ENCODE measurements around the gene KRT74. TPM values are rescaled to one million over a fixed set of nuclear protein-coding genes. Genes with fewer than 3 reads are reported as not detected.

KRT74 gene
- total RNA-seq, 1 donor from 2014 or later = not detected

- Mint-ChIP-seq H3K27me3 (peaks cover 4% of the 10 kb centered on the region), H3K4me1 (no peaks in the 10 kb centered on the region), H3K9me3 (no peaks in the 10 kb centered on the region), H3K36me3 (ENCODE audit: low read depth) (no peaks in the 10 kb centered on the region), H3K4me3 (no peak overlapping the region), H3K27ac (no peak overlapping the region)
- ChIA-PET POLR2A (no interaction called here), CTCF (interaction anchor here (0.7 to 1.4 kb wide), 3 partner anchors 295 to 395 kb away, joined by 3 to 5 read pairs (median 4); no protein-coding TSS in a partner anchor)
- intact Hi-C loops (cut with micrococcal nuclease) = no loop called here
- ATAC-seq (ENCODE audit: low read depth) (no peak), DNase-seq (no peak)
- TF ChIP-seq CTCF (IDR thresholded peaks at IDR 0.05) = no peak
Measured at GRCh38 chr12:52585066-52585465, 11.4 kb upstream of the KRT74 start.

GRCh38 chr12:52584156-52584682 lies 10.6 kb upstream of the KRT74 start:
- H3K36me3 Mint-ChIP-seq (ENCODE audit: low read depth) = no peaks in the 10 kb centered on the region
- H3K4me3 Mint-ChIP-seq = no peak overlapping the region
- ChIA-PET POLR2A (no interaction called here), CTCF (interaction anchor here (1.0 to 1.4 kb wide), 3 partner anchors 296 to 396 kb away, joined by 4 to 7 read pairs (median 5); no protein-coding TSS in a partner anchor)
- intact Hi-C loops (cut with micrococcal nuclease) = no loop called here
- no peak overlapping the region for H3K27ac Mint-ChIP-seq
- H3K9me3 Mint-ChIP-seq = no peaks in the 10 kb centered on the region
- ATAC-seq (ENCODE audit: low read depth) (no peak), DNase-seq (no peak)
- no peak for TF ChIP-seq CTCF (IDR thresholded peaks at IDR 0.05)
- no peaks in the 10 kb centered on the region for H3K4me1 Mint-ChIP-seq
- H3K27me3 Mint-ChIP-seq = peaks cover 4% of the 10 kb centered on the region

- ChIA-PET CTCF (interaction anchor here (1.2 to 2.3 kb wide), 2 partner anchors 297 kb away, joined by 7 to 10 read pairs; no protein-coding TSS in a partner anchor), POLR2A (no interaction called here)
- no peak overlapping the region for H3K4me3 Mint-ChIP-seq
- intact Hi-C loops (cut with micrococcal nuclease) = loop anchor here (1.0 kb wide), 2 partner anchors 296 to 398 kb away; no protein-coding TSS in a partner anchor
- no peak overlapping the region for H3K27ac Mint-ChIP-seq
- DNase-seq = no peak
- H3K9me3 Mint-ChIP-seq = no peaks in the 10 kb centered on the region
- TF ChIP-seq CTCF (IDR thresholded peaks at IDR 0.05) = no peak
- H3K4me1 Mint-ChIP-seq = no peaks in the 10 kb centered on the region
- no peak for ATAC-seq (ENCODE audit: low read depth)
- H3K27me3 Mint-ChIP-seq = peaks cover 4% of the 10 kb centered on the region
- no peaks in the 10 kb centered on the region for H3K36me3 Mint-ChIP-seq (ENCODE audit: low read depth)
Measured at GRCh38 chr12:52582971-52583456, 9.4 kb upstream of the KRT74 start.

- Mint-ChIP-seq H3K9me3 (no peaks in the 10 kb centered on the region), H3K27me3 (peaks cover 5% of the 10 kb centered on the region), H3K4me1 (no peaks in the 10 kb centered on the region), H3K36me3 (ENCODE audit: low read depth) (no peaks in the 10 kb centered on the region), H3K27ac (no peak overlapping the region), H3K4me3 (no peak overlapping the region)
- DNase-seq (no peak), ATAC-seq (ENCODE audit: low read depth) (no peak)
- POLR2A ChIA-PET = no interaction called here
- TF ChIP-seq CTCF (IDR thresholded peaks at IDR 0.05) = no peak
- CTCF ChIA-PET = interaction anchor here (2.3 kb wide), 1 partner anchor 298 kb away, joined by 10 read pairs; no protein-coding TSS in a partner anchor
- intact Hi-C loops (cut with micrococcal nuclease) = no loop called here
Measured at GRCh38 chr12:52582486-52582885, 8.8 kb upstream of the KRT74 start.

GRCh38 chr12:52581481-52581880 lies 7.8 kb upstream of the KRT74 start:
- Mint-ChIP-seq H3K4me1 (no peaks in the 10 kb centered on the region), H3K4me3 (no peak overlapping the region), H3K36me3 (ENCODE audit: low read depth) (no peaks in the 10 kb centered on the region), H3K27ac (no peak overlapping the region), H3K27me3 (peaks cover 8% of the 10 kb centered on the region), H3K9me3 (no peaks in the 10 kb centered on the region)
- ATAC-seq (ENCODE audit: low read depth) (no peak), DNase-seq (no peak)
- TF ChIP-seq CTCF (IDR thresholded peaks at IDR 0.05) = no peak
- ChIA-PET POLR2A (no interaction called here), CTCF (interaction anchor here (2.3 kb wide), 1 partner anchor 299 kb away, joined by 10 read pairs; no protein-coding TSS in a partner anchor)
- intact Hi-C loops (cut with micrococcal nuclease) = no loop called here
